Activated CD4-positive, CD25-positive, alpha-beta regulatory T cell treated with anti-CD3 and anti-CD28 coated beads, Interleukin-2, amount 50 U/mL, for 16 hours (primary cell): ENCODE measurements around the gene KDM4F.

Source experiments
- DNase-seq: peaks from one replicate; pipeline ENCODE4 v3.0.0-alpha.2; 2020; ENCODE audit warnings: low read depth, low spot score

Gene KDM4F

GRCh38 chr11:95091663-95092180 is 42.5 kb downstream of the KDM4F start:
- DNase-seq, result no peak

GRCh38 chr11:95092549-95093324 is 43.5 kb downstream of the KDM4F start:
- DNase-seq, result no peak

- no peak for DNase-seq
These were observed 44.3 kb downstream of the KDM4F start for GRCh38 chr11:95093548-95093947.

GRCh38 chr11:95095858-95096587 is 46.8 kb downstream of the KDM4F start:
- no peak for DNase-seq

GRCh38 chr11:95097209-95097608 is 48.0 kb downstream of the KDM4F start:
- DNase-seq, result no peak

GRCh38 chr11:95098826-95099225 is 49.6 kb downstream of the KDM4F start:
- DNase-seq, result no peak

GRCh38 chr11:95100191-95100648 is 51.0 kb downstream of the KDM4F start:
- no peak for DNase-seq
